SK-N-SH treated with all-trans-retinoic acid at 6 μM for 48 hours (cell line): Measurements from ENCODE around the gene PIF1.

Experiments used
- ATAC-seq: fragments of 200-7000 bp; cut with Tn5 transposase; 3 replicates; pipeline ENCODE4 v1.9.1; 2020; ENCODE audit warnings: mild to moderate bottlenecking, moderate library complexity
- ARNTL ChIP-seq: fragments of 450-650 bp; formaldehyde crosslinking; IDR thresholded peaks from 2 replicates; pipeline ENCODE4 v1.5.0; 2020; ENCODE audit warnings: low read depth, mild to moderate bottlenecking, moderate library complexity, borderline replicate concordance
- BACH2 ChIP-seq: fragments of 250-450 bp; sonication (Bioruptor Pico); IDR thresholded peaks from 2 replicates; pipeline ENCODE4 v1.9.0; 2021; ENCODE audit warnings: mild to moderate bottlenecking, borderline replicate concordance
- CREB5 ChIP-seq: fragments of 250-450 bp; sonication (Bioruptor Pico); IDR thresholded peaks from 2 replicates; pipeline ENCODE4 v1.5.1; 2020; ENCODE audit warnings: low read depth, mild to moderate bottlenecking, moderate library complexity
- CSDC2 ChIP-seq: fragments of 250-450 bp; sonication (Bioruptor Pico); IDR thresholded peaks from 2 replicates; pipeline ENCODE4 v1.5.0; 2020; ENCODE audit warnings: mild to moderate bottlenecking, moderate library complexity
- CSRNP3 ChIP-seq: fragments of 250-450 bp; sonication (Bioruptor Pico); IDR thresholded peaks from 2 replicates; pipeline ENCODE4 v1.5.1; 2021; ENCODE audit warnings: mild to moderate bottlenecking, moderate library complexity
- ESRRG ChIP-seq: fragments of 250-450 bp; sonication (Bioruptor Pico); IDR thresholded peaks from 2 replicates; pipeline ENCODE4 v1.6.1; 2021; ENCODE audit warnings: mild to moderate bottlenecking
- GLIS3 ChIP-seq: fragments of 250-450 bp; sonication (Bioruptor Pico); IDR thresholded peaks from 2 replicates; pipeline ENCODE4 v1.5.0; 2020; ENCODE audit warnings: mild to moderate bottlenecking, moderate library complexity
- ISL1 ChIP-seq: fragments of 250-450 bp; sonication (Bioruptor Pico); IDR thresholded peaks from 2 replicates; pipeline ENCODE4 v2.1.2; 2022; ENCODE audit warnings: mild to moderate bottlenecking, moderate library complexity
- OSR1 ChIP-seq: fragments of 250-450 bp; sonication (Bioruptor Pico); IDR thresholded peaks from 2 replicates; pipeline ENCODE4 v1.8.0; 2022; ENCODE audit warnings: moderate library complexity, mild to moderate bottlenecking, inconsistent platforms
- PATZ1 ChIP-seq: fragments of 250-450 bp; sonication (Bioruptor Pico); IDR thresholded peaks from 2 replicates; pipeline ENCODE4 v1.8.0; 2020; ENCODE audit warnings: mild to moderate bottlenecking, moderate library complexity, borderline replicate concordance
- POU6F1 ChIP-seq: fragments of 250-450 bp; sonication (Bioruptor Pico); IDR thresholded peaks from 2 replicates; pipeline ENCODE4 v1.8.0; 2021; ENCODE audit warnings: low read depth, mild to moderate bottlenecking, moderate library complexity, borderline replicate concordance
- PPARA ChIP-seq: fragments of 250-450 bp; sonication (Bioruptor Pico); IDR thresholded peaks from 2 replicates; pipeline ENCODE4 v1.5.0; 2020; ENCODE audit warnings: mild to moderate bottlenecking, borderline replicate concordance
- RARB ChIP-seq: fragments of 250-450 bp; sonication (Bioruptor Pico); IDR thresholded peaks from 2 replicates; pipeline ENCODE4 v1.8.0; 2021; ENCODE audit warnings: mild to moderate bottlenecking, moderate library complexity
- SNAI2 ChIP-seq: fragments of 250-450 bp; sonication (Bioruptor Pico); IDR thresholded peaks from 2 replicates; pipeline ENCODE4 v1.5.0; 2020; ENCODE audit warnings: mild to moderate bottlenecking, moderate library complexity
- TCF4 ChIP-seq: fragments of 250-450 bp; sonication (Bioruptor Pico); IDR thresholded peaks from 2 replicates; pipeline ENCODE4 v1.8.0; 2021; ENCODE audit warnings: mild to moderate bottlenecking, moderate library complexity, borderline replicate concordance
- TOX ChIP-seq: fragments of 250-450 bp; sonication (Bioruptor Pico); IDR thresholded peaks from 2 replicates; pipeline ENCODE4 v1.8.0; 2021; ENCODE audit warnings: mild to moderate bottlenecking, moderate library complexity, borderline replicate concordance
- ZC3H10 ChIP-seq: fragments of 250-450 bp; sonication (Bioruptor Pico); IDR thresholded peaks from 2 replicates; pipeline ENCODE4 v1.5.1; 2021; ENCODE audit warnings: mild to moderate bottlenecking, moderate library complexity
- ZFP3 ChIP-seq: fragments of 250-450 bp; sonication (Bioruptor Pico); IDR thresholded peaks from 2 replicates; pipeline ENCODE4 v1.5.0; 2020; ENCODE audit warnings: mild to moderate bottlenecking, moderate library complexity
- ZFP30 ChIP-seq: fragments of 450-650 bp; formaldehyde crosslinking; IDR thresholded peaks from 2 replicates; pipeline ENCODE4 v1.5.0; 2022; ENCODE audit warnings: mild to moderate bottlenecking, moderate library complexity
- ZNF70 ChIP-seq: fragments of 450-650 bp; formaldehyde crosslinking; IDR thresholded peaks from 2 replicates; pipeline ENCODE4 v1.5.0; 2020; ENCODE audit warnings: mild to moderate bottlenecking, moderate library complexity
- ZNF8 ChIP-seq: fragments of 450-650 bp; formaldehyde crosslinking; IDR thresholded peaks from 2 replicates; pipeline ENCODE4 v1.5.0; 2020; ENCODE audit warnings: mild to moderate bottlenecking, moderate library complexity

Gene PIF1

GRCh38 chr15:64837502-64837901, 12.1 kb upstream of the PIF1 start:
- ATAC-seq = no peak
- TF ChIP-seq TOX (CRISPR knock-in tag) = no peak
- TF ChIP-seq POU6F1 (CRISPR knock-in tag) = no peak
- no peak for TF ChIP-seq ARNTL (CRISPR knock-in tag)
- TF ChIP-seq ISL1 (CRISPR knock-in tag) = no peak
- no peak for TF ChIP-seq ZNF70 (CRISPR knock-in tag)
- TF ChIP-seq BACH2 (CRISPR knock-in tag) = no peak
- no peak for TF ChIP-seq GLIS3
- no peak for TF ChIP-seq TCF4
- TF ChIP-seq ZFP3 (CRISPR knock-in tag) = no peak
- TF ChIP-seq ZFP30 = no peak
- TF ChIP-seq ZNF8 (CRISPR knock-in tag) = no peak

GRCh38 chr15:64836023-64836536, 10.6 kb upstream of the PIF1 start:
- no peak for ATAC-seq

GRCh38 chr15:64833690-64834089, 8.2 kb upstream of the PIF1 start:
- ATAC-seq = no peak
- TF ChIP-seq ZNF70 (CRISPR knock-in tag) = no peak
- TF ChIP-seq ISL1 (CRISPR knock-in tag) = no peak
- TF ChIP-seq OSR1 = no peak
- no peak for TF ChIP-seq CREB5 (CRISPR knock-in tag)
- no peak for TF ChIP-seq SNAI2 (CRISPR knock-in tag)
- no peak for TF ChIP-seq PATZ1
- no peak for TF ChIP-seq ESRRG (CRISPR knock-in tag)
- no peak for TF ChIP-seq CSDC2 (CRISPR knock-in tag)
- TF ChIP-seq PPARA = no peak
- TF ChIP-seq ZFP3 (CRISPR knock-in tag) = no peak
- TF ChIP-seq TCF4 = no peak
- no peak for TF ChIP-seq GLIS3
- no peak for TF ChIP-seq ZNF8 (CRISPR knock-in tag)
- TF ChIP-seq ARNTL (CRISPR knock-in tag) = no peak
- no peak for TF ChIP-seq RARB (CRISPR knock-in tag)
- no peak for TF ChIP-seq BACH2 (CRISPR knock-in tag)
- no peak for TF ChIP-seq ZC3H10 (CRISPR knock-in tag)
- TF ChIP-seq TOX (CRISPR knock-in tag) = no peak
- TF ChIP-seq CSRNP3 (CRISPR knock-in tag) = no peak
- no peak for TF ChIP-seq POU6F1 (CRISPR knock-in tag)

More at GRCh38 chr15:64836023-64836536, 10.6 kb upstream of the PIF1 start:
- TF ChIP-seq ESRRG (CRISPR knock-in tag) (no peak), ZFP3 (CRISPR knock-in tag) (no peak)

GRCh38 chr15:64828985-64829384, 3.5 kb upstream of the PIF1 start:
- TF ChIP-seq CSDC2 (CRISPR knock-in tag) (no peak), TOX (CRISPR knock-in tag) (no peak), BACH2 (CRISPR knock-in tag) (no peak), RARB (CRISPR knock-in tag) (no peak), TCF4 (no peak), ESRRG (CRISPR knock-in tag) (no peak)
- no peak for ATAC-seq
